Tibial nerve (tissue), 3 donors: ENCODE measurements around the gene SGTA.

Experiments used
- POLR2A ChIP-seq, 2 donors: fragments of 450-650 bp; IDR thresholded peaks; one replicate each; pipeline ENCODE4 v1.6.1; 2017; ENCODE audit warnings: antibody characterized with exemption in 2 of 2, mild to moderate bottlenecking in 2 of 2, moderate library complexity in 2 of 2
- TF ChIP-seq, protein P1 (sequence below), 5 experiments: fragments of 200-600 bp in 3 of 5; fragments of 450-650 bp in 2 of 5; sonication (generic) in 3 of 5; IDR thresholded peaks; one replicate each; pipeline ENCODE4 v1.5.1; 2016 to 2019; ENCODE audit warnings: antibody characterized with exemption in 5 of 5, mild to moderate bottlenecking in 3 of 5, moderate library complexity in 2 of 5

DNA sequence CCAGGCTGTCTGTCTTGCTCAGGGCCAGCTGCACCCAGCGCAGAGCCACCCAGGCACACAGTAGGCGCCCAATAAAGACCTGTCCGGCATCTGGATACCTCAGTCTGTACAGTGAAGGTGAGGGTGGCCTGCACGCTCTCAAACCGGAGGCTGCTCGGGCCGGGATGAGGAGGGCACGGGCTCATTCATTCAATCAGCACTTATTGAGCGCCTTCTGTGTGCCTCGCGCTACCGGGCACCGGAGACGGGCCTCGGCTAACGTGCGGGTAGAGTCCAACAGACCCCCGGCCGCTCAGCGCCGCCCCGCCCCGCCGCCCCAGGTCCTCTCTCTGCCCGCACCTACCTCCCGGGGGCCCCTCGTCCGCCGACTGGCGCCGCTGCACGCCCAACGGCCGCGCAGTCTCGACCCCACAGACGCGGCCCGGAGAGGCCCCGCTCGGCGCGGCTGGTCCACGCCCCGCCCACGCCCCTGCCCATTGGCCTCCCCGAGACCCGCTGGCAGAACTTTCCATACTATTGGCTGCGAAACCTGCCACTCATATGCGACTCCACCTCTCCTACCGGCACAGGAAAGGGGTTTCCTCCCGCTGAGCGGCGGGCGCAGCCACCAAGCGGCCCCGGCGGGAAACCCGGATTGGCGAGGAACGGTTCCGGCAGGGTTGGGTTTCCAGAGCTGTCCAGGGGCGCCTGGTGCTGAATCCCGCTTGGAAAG, 43.3 kb downstream of the SGTA start, which contains the start of gene SLC39A3:
- TF ChIP-seq, protein P1, sequence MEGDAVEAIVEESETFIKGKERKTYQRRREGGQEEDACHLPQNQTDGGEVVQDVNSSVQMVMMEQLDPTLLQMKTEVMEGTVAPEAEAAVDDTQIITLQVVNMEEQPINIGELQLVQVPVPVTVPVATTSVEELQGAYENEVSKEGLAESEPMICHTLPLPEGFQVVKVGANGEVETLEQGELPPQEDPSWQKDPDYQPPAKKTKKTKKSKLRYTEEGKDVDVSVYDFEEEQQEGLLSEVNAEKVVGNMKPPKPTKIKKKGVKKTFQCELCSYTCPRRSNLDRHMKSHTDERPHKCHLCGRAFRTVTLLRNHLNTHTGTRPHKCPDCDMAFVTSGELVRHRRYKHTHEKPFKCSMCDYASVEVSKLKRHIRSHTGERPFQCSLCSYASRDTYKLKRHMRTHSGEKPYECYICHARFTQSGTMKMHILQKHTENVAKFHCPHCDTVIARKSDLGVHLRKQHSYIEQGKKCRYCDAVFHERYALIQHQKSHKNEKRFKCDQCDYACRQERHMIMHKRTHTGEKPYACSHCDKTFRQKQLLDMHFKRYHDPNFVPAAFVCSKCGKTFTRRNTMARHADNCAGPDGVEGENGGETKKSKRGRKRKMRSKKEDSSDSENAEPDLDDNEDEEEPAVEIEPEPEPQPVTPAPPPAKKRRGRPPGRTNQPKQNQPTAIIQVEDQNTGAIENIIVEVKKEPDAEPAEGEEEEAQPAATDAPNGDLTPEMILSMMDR (IDR thresholded peaks at IDR 0.05): peak; percentile 6 to 66 (median 33)
- TF ChIP-seq POLR2A (IDR thresholded peaks at IDR 0.05): no peak
